Measurements from ENCODE around the gene USP34.
A peak's percentile ranks its signal among the peaks of the same experiment; 100 is the strongest.
"Not testable (repeated sequence)": the region's sequence is repeated elsewhere in the genome, so short reads cannot be mapped to it uniquely, and the experiment has no call there.

USP34 gene

GRCh38 chr2:61178603-61179545 is 292.0 kb downstream of the USP34 start:
- no peak for DNase-seq

GRCh38 chr2:61177727-61178549 is 292.9 kb downstream of the USP34 start:
- DNase-seq, result peak; percentile 16

DNA sequence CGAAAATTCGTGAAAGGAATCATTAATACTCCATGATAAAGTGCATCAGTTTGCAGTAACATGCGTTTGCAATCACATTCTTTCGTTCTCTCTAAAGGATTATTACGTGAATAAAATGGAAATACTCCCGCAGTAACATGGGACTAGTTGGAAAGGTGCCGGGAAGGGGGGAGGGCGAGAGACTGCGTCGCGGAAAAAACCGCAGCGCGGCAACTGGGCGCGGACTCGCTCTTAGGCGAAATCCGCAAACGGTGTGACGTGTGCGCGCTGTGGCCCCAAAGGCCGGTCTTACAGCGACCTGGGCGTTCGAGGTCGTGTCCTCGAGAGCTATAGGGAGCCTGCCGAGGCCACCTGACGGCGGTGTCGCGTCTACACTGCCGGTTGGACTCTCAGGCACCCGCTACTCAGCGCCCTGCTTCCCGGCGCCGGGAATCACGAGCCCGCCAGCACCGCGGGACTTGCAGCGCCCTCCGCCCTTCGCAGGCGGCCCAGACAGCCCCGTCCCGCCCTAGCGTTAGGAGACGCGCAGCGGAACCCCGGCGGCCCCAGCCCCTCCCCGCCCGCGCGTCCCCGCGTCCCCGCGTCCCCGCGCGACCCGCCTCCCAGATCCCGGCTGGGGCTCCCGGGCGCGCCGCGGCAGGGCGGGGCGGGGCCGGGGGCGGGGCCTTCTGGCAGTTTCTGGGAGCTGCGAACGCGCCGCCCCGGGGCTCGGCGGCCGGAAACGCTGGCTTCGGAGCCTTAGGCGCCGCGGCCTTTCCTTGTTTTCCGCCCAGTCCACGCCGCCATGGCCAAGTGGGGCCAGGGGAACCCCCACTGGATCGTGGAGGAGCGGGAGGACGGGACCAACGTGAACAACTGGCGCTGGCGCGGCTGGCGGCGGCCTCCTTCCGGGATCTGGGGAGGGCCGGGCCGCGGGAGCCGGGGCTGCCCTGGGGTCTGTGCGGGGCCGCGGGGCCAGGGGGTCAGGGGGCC is 293.8 kb downstream of the USP34 start:
- DNase-seq, result peak; percentile 79

GRCh38 chr2:61175036-61175435 is 295.9 kb downstream of the USP34 start:
- no peak for DNase-seq

DNA sequence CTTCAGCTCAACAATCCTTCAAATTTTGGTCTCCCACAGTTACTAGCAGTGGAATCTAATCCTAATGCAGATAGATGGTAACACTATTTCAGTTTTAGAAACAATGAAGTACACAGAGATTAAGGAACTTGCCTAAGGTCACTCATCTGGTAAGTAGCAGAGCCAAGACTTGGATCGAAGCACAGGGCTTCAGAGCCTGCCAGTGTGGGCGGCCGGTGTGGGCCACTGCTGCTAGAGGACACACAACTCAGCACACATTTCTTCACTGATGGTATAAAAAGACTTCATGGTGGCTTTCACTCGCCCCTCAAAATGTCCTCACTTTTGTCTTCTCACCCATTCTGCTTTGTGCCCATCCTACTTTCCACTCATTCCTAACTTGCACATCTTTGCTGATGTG is 297.8 kb downstream of the USP34 start:
- DNase-seq, result no peak

DNA sequence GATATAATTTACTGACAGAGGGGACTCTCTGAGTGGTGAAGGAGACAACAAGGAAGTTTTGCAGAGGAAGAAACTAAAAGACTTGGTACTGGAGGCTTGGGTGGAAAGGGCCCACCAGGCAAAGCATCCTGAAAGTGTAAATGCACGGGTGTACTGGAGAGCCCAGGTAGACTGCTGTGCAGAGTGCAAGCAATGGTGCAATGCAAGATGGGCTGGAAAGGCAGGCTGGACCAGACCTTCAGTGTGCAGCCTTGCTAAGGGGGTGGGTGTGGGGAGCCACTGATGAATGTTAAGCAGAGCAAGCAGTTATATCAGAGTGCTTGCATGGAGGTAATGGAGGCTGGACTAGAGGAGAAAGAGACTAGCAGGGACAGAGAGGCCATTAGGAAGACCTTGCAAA is 298.2 kb downstream of the USP34 start:
- no peak for DNase-seq

GRCh38 chr2:61167579-61167978 is 303.3 kb downstream of the USP34 start:
- DNase-seq, result no peak

DNA sequence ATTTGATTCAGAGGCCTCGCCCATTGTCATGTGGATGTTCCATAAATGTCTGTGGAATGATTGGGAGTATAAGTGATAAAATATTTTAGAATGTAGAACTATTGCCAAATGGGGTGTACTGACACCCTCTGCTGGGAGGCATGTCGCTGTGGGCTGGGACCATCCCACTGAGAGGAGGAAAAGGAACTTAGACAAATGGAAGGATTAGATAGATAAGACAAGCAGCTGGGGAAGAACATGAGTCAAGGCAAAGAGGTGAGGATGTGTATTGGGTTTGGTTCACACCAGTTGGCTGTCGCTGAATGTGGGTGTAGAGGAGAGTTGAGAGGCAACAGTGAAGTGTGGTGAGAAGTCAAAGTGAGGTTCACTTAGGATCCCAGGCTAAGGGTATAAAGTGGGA is 304.9 kb downstream of the USP34 start:
- no peak for DNase-seq

- DNase-seq, result not testable (repeated sequence)
Measured at GRCh38 chr2:61165082-61165481, 305.8 kb downstream of the USP34 start.

GRCh38 chr2:61162721-61163120 is 308.2 kb downstream of the USP34 start:
- no peak for DNase-seq

- no peak for DNase-seq
Measured at GRCh38 chr2:61161888-61162287, 309.0 kb downstream of the USP34 start, which contains the start of gene C2orf74. C2orf74 (plus strand) TSS chr2:61162188; CDS start chr2:61162515, 327 bp downstream.

DNA sequence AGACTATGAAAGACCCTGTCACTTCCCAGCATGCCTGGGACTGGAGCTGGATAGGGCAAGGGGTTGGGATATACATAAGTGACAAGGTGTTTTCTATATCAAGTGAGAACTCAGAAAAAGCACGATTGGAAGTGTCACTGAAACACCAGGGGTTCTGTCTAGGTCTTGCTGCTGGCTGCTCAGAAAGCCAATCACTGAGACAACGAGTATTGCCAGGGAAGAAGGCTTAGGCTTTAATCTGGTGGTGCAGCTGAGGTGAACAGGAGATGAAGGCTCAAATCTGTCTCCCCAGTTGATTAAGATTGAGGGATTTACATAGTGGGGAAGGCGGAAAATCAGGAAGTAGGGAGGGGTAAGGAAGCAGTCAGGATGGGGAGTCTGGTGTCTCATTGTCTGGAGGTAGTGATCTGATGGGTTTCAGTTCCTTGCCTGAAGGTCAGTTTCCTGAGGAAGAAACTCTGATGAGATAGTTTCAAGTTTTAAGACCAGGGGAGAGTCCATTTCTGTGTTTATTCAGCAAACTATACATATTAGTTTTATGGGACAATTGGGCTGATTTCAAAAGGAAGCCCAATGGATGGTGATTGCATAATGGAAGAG is 312.4 kb downstream of the USP34 start:
- no peak for DNase-seq

GRCh38 chr2:61157371-61158003 is 313.4 kb downstream of the USP34 start:
- DNase-seq, result no peak

- DNase-seq, result peak; percentile 19
Measured at GRCh38 chr2:61151436-61151835, 319.5 kb downstream of the USP34 start.

GRCh38 chr2:61149074-61149473 is 321.8 kb downstream of the USP34 start:
- DNase-seq, result no peak

GRCh38 chr2:61148091-61148490 is 322.8 kb downstream of the USP34 start:
- DNase-seq, result not testable (repeated sequence)

DNA sequence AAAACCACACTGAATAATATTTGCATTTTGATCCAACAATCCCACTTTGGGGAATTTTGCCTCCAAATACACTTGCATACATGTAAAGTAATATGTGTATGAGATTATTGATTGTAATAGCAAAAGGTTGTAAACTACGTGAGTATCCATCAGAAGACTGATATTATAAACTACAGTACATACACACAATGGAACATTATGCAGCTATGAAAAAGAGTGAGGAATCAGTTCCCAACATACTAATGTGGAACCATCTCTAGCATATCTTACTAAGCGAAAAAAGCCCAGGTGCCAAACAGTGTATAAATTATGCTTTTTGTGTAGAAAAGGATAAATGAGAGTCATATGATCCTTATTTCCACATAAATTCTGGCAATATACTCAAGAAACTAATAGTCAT is 324.9 kb downstream of the USP34 start:
- DNase-seq, result no peak

DNA sequence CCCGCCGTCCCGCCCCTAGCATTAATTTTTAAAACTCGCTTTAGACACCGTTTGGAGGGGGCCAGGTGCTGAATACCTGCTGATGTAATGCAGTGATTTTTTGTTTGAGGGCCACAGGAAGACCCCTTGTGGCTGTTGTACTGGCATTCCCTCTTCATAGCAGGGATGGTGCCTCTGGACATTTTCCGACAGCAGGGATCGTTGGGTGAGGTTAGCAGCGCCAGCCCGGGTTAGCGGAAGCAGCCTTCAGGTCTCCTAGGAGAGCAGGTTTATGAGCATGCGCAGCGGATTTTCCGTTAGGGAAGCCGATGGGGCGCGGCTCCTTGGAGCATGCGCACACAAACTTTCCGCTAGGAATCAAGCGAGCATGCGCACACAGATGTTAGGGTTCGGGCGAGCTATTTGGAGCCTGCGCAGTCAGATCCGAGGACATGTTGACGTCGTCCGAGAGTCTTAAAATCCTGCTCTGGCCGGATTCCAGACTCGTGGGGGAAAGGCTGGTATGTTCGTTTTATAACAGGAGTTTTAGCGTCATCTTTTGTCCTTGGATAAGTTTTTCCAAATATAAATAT is 326.1 kb downstream of the USP34 start:
- DNase-seq, result no peak

- no peak for DNase-seq
Measured at GRCh38 chr2:61141151-61141550, 329.7 kb downstream of the USP34 start.

DNA sequence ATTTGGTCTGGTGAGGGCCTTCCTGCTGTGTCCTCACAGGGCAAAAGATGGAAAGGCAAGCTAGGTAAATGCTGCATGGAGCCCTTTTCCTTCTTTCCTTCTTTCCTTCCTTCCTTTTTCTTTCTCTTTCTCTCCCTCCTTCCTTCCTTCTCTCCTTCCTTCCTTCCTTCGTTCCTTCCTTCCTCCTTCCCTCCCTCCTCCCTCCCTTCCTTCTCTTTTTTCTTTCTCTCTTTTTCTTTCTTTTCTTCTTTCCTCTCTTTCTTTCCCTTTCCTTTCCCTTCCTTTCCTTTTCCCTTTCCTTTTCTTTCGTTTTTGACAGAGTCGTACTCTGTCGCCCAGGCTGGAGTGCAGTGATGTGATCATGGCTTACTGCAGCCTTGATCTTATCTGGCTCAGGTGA is 332.0 kb downstream of the USP34 start:
- no peak for DNase-seq

Measured in DMS79 (cell line).